Stimulated activated CD4-positive, alpha-beta T cell treated with anti-CD3 and anti-CD28 coated beads, Interleukin-1b, Interleukin-23, amount 100 ng/mL, for 1 hour (primary cell): Measurements from ENCODE around the gene ADGRB2.

Experiments used
- DNase-seq, 2 donors: peaks; one replicate each; pipeline ENCODE4 v3.0.0-alpha.2; 2020; ENCODE audit warnings: low read depth in 2 of 2

ADGRB2 gene

GRCh38 chr1:31782421-31783410, 18.6 kb upstream of the ADGRB2 start:
- DNase-seq = no peak

DNA sequence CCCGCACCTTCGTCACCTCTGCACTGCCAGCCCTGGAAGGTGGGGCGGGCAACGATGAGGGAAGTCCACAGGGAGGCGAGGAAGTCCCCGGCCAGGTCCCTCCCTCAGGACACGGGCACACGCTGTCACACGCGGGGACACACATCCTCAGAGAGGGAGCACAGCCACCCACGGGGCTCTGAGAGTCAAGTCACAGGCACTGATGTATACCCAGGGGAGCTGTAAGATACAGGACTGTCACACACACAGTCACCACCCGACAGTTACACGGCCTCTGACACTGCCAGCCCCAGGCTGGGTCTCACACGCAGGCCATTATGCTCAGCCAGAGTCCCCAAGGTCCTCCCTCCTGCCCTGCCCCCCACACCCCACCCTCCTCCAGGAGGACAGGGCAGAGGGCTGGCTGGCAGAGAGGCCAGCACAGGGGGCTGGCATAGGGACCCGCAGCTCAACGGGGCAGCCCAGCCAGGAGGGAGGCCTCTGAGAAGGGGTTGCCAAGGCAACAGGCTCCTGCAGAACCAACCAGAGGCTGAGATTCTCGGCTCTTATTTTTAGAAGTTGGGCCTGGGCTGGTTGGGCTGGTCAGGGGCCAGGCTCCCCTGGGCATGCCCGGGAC, 17.7 kb upstream of the ADGRB2 start:
- no peak for DNase-seq

GRCh38 chr1:31781138-31781755, 17.1 kb upstream of the ADGRB2 start:
- DNase-seq = no peak

- no peak for DNase-seq
Measured at GRCh38 chr1:31780632-31781031, 16.5 kb upstream of the ADGRB2 start.

- DNase-seq = no peak
Measured at GRCh38 chr1:31779687-31780086, 15.5 kb upstream of the ADGRB2 start.

- DNase-seq = no peak
Measured at GRCh38 chr1:31778763-31779488, 14.8 kb upstream of the ADGRB2 start.

- DNase-seq = no peak
Measured at GRCh38 chr1:31776516-31776915, 12.4 kb upstream of the ADGRB2 start.

DNA sequence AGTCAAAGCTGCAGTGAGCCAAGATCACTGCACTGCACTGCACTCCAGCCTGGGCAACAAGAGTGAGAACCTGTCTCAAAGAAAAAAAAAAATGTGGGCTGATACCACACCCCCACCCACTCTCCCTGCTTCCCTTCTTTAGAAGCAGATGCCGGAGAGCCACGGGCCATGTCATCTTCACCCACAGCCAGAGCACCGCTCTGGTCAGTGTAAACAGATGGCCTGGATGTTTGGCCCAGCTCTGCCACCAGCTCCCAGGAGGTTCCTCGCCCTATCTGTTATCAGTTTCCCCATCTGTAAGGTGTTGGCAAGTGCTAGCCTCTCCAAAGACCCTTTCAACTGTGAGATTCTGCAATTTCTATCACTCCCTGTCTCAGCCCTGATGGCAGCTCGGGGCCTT, 11.9 kb upstream of the ADGRB2 start:
- DNase-seq = no peak

DNA sequence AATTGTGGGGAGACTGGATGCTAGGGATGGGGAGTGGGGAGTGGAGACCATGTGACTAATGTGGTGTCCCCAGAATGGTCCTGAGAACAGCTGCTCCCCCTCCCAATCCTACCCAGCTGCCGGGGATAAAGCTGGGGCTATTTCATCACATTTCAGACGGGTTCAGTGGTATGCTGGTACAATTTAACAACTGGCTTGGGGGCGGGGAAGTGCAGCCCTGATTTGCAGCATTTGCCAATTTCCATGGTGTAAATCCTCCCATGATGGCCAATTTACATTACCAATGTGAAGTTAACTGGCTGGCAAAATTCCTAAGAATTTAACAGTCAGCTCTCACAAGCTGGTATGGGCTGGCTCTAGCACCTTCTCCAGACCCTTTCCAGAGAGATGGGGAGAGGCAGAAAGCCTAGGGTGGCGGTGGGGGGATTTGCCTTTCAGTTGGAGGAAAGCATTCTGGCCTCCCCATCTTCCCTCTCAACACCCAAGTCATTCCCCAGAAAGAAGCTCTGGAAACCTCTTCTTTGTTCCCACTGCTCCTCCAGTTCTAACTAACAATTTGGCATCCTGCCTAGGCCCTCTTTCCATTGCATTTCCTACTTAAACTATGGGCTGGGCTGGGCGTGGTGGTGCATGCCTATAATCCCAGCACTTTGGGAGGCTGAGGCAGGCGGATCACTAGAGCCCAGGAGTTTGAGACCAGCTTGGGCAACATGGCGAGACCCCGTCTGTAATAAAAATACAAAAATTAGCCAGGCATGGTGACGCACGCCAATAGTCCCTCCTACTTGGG, 11.3 kb upstream of the ADGRB2 start:
- no peak for DNase-seq

DNA sequence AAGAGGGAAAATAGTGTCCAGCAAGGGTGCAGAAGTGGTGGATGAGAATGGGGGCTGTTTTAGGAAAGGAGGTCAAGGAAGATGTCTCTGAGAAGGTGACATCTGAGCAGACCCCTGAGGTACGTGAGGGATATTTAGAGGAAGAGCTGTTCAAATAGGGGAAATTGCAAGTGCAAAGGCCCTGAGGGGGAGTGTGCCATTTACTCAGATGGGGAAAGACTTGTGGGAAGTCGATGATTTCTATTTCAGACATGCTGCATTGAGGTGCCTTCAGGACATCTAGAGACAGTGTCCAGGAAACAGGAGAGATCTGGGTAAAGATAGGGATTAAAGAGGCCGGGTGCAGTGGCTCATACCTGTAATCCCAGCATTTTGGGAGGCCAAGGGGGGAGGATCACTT, 10.4 kb upstream of the ADGRB2 start:
- DNase-seq = no peak

GRCh38 chr1:31773861-31774260, 9.7 kb upstream of the ADGRB2 start:
- DNase-seq = no peak

DNA sequence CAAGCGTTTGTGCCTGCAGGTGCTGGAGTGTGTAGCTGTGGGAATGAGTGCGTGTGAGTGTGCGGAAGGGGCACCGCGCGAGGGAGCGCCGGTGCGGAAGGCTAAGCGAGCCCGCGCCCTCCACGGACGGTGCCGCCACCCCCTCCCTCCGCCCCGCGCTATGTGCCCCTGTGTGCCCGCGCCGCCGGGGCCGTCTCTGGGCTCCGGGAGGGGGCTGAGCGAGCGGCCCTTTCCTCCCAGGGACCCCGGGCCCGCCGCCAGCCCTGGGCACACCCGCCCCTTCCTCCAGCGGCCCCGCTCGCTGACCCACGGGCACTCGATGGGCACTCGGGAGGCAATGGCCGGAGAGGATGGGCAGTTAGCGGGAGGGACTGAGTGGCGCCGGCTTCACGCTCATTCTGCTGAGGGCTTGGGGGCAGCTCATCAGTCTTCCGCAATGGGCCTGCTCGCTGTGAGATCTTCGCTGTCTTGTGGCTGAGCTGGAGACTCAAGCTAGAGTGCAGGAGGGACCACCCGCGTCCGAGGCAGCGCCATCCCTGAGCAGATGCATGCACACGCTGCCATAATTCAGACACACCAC, 8.6 kb upstream of the ADGRB2 start:
- DNase-seq = no peak

DNA sequence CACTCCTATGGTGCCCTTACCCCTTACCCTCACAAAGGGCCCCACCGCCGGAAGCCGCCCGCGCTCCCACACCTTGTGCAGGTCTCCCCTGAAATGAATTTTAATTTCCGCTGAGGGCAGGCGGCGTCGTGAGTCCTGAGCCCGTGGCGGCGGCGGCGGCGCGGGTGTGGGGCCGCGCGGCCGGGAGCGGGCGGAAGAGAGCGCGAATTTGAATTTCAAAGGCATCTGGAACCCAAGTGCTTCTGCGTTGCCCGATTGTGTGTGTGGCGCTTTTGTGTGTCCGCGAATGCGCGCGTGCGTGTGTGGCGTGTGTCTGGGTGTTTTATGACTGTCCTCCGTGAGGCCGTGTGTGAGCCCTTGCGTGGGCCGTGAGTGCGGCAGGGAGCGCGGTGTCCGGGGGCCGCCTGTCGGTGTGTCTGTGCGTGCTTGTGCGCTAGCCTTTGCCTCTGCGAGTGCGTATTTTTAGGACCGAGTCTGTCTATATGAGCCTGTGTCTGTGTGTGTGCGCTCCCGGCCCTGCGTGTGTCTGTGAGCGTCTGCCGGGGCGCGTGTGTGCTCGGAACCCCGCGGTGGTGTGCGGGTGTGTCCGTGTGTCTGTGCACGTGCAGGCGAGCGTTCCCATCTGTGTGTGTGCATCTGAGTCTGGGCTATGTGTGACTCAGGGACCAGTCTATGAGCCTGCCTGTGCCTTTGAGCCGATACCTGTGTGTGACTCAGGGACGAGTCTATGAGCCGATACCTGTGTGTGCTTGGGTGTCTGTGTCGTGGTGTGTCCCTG, 7.9 kb upstream of the ADGRB2 start:
- peak in 1 of 2 donors; percentile 16 for DNase-seq

DNA sequence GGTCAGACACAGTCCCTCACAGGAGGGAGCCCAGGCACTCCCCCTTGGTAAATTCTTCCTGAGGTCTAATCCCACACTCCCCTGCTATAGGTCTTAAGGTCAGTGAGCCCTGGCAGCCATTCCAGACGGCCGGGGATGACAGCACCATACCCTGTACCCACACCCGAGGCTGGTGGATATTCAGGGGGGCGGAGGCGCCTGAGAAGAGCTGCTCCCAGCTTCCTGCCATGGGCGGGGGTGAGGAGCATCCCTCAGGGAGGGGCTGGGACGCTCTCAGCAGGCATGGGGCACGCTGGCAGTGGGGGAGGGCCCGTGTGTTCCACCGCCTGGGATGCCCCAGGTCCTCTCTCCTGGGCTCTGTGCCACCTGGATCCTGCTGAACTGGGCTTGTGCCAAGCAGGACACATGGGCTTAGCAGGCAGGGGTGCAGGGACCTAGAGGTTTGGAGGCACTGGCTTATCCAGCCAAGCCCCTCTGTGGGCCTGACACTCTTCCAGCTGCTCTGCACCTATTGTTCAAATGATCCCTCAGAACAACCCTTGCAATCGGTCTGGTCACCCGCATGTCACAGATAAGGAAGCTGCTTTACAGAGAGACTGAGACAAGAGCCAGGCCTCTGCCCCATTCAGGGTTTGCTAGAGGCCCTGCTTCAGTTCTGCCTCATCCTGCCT, 5.7 kb upstream of the ADGRB2 start:
- DNase-seq = no peak

GRCh38 chr1:31768939-31769704, 5.0 kb upstream of the ADGRB2 start:
- DNase-seq = no peak

- DNase-seq = no peak
Measured at GRCh38 chr1:31768407-31768907, 4.3 kb upstream of the ADGRB2 start.

DNA sequence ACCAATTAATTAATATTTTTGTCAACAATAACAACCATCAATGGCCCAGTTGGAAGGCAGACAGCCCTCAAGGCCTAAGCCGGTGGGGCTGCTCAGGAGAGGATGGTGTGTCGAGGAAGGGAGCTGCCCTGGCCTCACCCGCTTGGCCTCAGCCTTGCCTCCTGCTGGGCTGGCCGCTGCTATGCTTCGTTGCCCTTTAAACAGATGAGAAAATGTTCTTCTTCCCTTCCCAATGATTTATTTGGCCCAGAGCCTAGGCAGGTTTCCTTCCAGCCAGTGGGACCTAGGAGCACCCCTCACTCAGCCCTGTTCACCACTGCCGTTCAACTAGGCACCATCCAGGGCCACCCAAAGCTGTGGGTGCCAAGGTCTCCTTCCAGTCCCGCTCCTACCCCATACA, 3.1 kb upstream of the ADGRB2 start:
- DNase-seq = no peak

DNA sequence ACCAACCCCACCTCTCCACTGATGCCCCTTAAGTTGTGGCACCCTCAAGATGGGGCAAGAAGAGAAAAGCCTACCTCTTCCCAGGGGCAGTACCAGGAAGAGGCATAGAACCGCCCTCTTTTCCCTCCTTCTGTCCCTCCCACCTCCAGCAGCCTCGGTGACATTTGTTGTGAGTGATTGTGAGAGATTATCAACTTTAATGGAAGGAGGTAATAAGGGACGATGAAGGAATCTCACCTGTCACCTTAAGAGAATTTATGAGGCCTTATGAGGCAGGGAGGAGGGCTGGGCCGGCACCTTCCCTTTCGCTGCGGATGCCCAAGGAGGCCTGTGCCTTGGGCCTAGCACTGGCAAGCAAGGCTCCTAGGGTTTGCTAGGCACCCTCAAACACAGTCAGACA, 1.4 kb upstream of the ADGRB2 start:
- DNase-seq = no peak
